ENCODE results near the gene POLA2. TPM values are rescaled to one million over a fixed set of nuclear protein-coding genes. Genes with fewer than 3 reads are reported as not detected.

Gene POLA2
- total RNA-seq, 1 experiment from 2014 or later, result 39.0 TPM

GRCh38 chr11:65225279-65226102, 36.3 kb upstream of the POLA2 start:
- Histone ChIP-seq H3K4me3 (ENCODE audit: low read depth in 2 of 2, low read length in 2 of 2) (peak overlapping the region; percentile 38 to 61), H3K4me1 (ENCODE audit: control insufficient read depth, insufficient read depth, low read length) (peaks cover 7% of the 10 kb centered on the region), H3K36me3 (ENCODE audit: control insufficient read depth, insufficient read depth, low read length) (no peaks in the 10 kb centered on the region), H3K27ac (ENCODE audit: low read length) (peak overlapping the region; percentile 65), H3K27me3 (ENCODE audit: control insufficient read depth, insufficient read depth, low read length) (no peaks in the 10 kb centered on the region), H3K9me3 (ENCODE audit: control insufficient read depth, insufficient read depth, low read depth, low read length) (no peaks in the 10 kb centered on the region)
- CTCF ChIA-PET, result interaction anchor here (0.6 to 2.0 kb wide), 11 partner anchors 24 to 109 kb away, joined by 3 to 15 read pairs (median 4); partner anchors contain the start of gene CDC42EP2
- POLR2A ChIA-PET, result no interaction called here
- TF ChIP-seq SIN3A (IDR thresholded peaks at IDR 0.05; ENCODE audit: borderline replicate concordance, insufficient read depth, low read depth, low read length), result no peak
- TF ChIP-seq TCF7L2 (IDR thresholded peaks at IDR 0.05; ENCODE audit: low read depth, low read length), result no peak
- TF ChIP-seq CTCF (IDR thresholded peaks at IDR 0.05), result peak; percentile 92
- no peak for TF ChIP-seq POLR2AphosphoS5 (IDR thresholded peaks at IDR 0.05; ENCODE audit: low read depth, low read length)
- intact Hi-C loops (cut with micrococcal nuclease; ENCODE audit: unreplicated experiment) (loop anchor here (1.0 to 10.0 kb wide), 2 partner anchors 25 to 89 kb away; partner anchors contain the start of gene CDC42EP2), in situ Hi-C loops (cut with HindIII; ENCODE audit: low pct_unique_long_range_greater_than_20kb, low sequenced_read_pairs) (no loop called here)
- ATAC-seq, result peak; percentile 91
- DNase-seq (ENCODE audit: low read depth, low spot score), result peak; percentile 27
- BruUV-seq (replicated peaks), result no TSS peak

GRCh38 chr11:65226103-65226442, 35.7 kb upstream of the POLA2 start:
- TF ChIP-seq TCF7L2 (IDR thresholded peaks at IDR 0.05; ENCODE audit: low read depth, low read length) (no peak), SIN3A (IDR thresholded peaks at IDR 0.05; ENCODE audit: borderline replicate concordance, insufficient read depth, low read depth, low read length) (no peak), CTCF (IDR thresholded peaks at IDR 0.05) (no peak), REST (IDR thresholded peaks at IDR 0.05; ENCODE audit: insufficient read depth in 1 of 2, low read depth in 2 of 2, low read length in 1 of 2) (no peak), POLR2AphosphoS5 (IDR thresholded peaks at IDR 0.05; ENCODE audit: low read depth, low read length) (no peak)
- POLR2A ChIA-PET, result no interaction called here
- H3K9me3 ChIP-seq (ENCODE audit: control insufficient read depth, insufficient read depth, low read depth, low read length), result no peaks in the 10 kb centered on the region
- ATAC-seq (0 out of 2 replicates have a peak, but pooled peaks have one; percentile 3), DNase-seq (ENCODE audit: low read depth, low spot score) (no peak)
- H3K36me3 ChIP-seq (ENCODE audit: control insufficient read depth, insufficient read depth, low read length), result no peaks in the 10 kb centered on the region
- H3K4me1 ChIP-seq (ENCODE audit: control insufficient read depth, insufficient read depth, low read length), result peaks cover 7% of the 10 kb centered on the region
- H3K27ac ChIP-seq (ENCODE audit: low read length), result peak overlapping the region; percentile 65; the same call in 1 of the 2 replicates
- CTCF ChIA-PET, result interaction anchor here (0.6 to 2.0 kb wide), 10 partner anchors 16 to 109 kb away, joined by 3 to 15 read pairs (median 4); partner anchors contain the start of gene CDC42EP2
- in situ Hi-C loops (cut with HindIII; ENCODE audit: low pct_unique_long_range_greater_than_20kb, low sequenced_read_pairs), result no loop called here
- no peaks in the 10 kb centered on the region for H3K27me3 ChIP-seq (ENCODE audit: control insufficient read depth, insufficient read depth, low read length)
- peak overlapping the region; percentile 38 to 61 for H3K4me3 ChIP-seq (ENCODE audit: low read depth in 2 of 2, low read length in 2 of 2)
- intact Hi-C loops (cut with micrococcal nuclease; ENCODE audit: unreplicated experiment), result loop anchor here (10.0 kb wide), 1 partner anchor 89 kb away; the partner anchor contains the start of gene CDC42EP2
- BruUV-seq (replicated peaks), result no TSS peak

All from Panc1 (cell line).